DND-41 (cell line): Measurements from ENCODE around the gene SLC22A1.

Experiments used
- ATAC-seq: fragments of 200-7000 bp; cut with Tn5 transposase; 3 replicates; pipeline ENCODE4 v1.9.1; 2021; ENCODE audit warnings: low read depth; ENCODE audit not compliant: insufficient read depth
- DNase-seq: peaks from one replicate; pipeline ENCODE4 v3.0.0-alpha.2; 2020
- H2AFZ ChIP-seq: 2 replicates; pipeline ENCODE4 v1.6.0; 2012; ENCODE audit warnings: low read depth, low read length
- H3K27ac ChIP-seq: 2 replicates; pipeline ENCODE4 v1.5.1; 2012; ENCODE audit warnings: low read length, inconsistent platforms
- H3K27me3 ChIP-seq: fragments of 200-600 bp; sonication (generic); 2 replicates; pipeline ENCODE4 v1.6.0; 2012; ENCODE audit warnings: low read length, mild to moderate bottlenecking, inconsistent platforms; ENCODE audit not compliant: insufficient read depth, poor library complexity
- H3K36me3 ChIP-seq: 2 replicates; pipeline ENCODE4 v1.5.1; 2012; ENCODE audit warnings: low read length, inconsistent platforms; ENCODE audit not compliant: insufficient read depth
- H3K4me1 ChIP-seq: 2 replicates; pipeline ENCODE4 v1.5.1; 2012; ENCODE audit warnings: mild to moderate bottlenecking, low read length; ENCODE audit not compliant: insufficient read depth
- H3K4me2 ChIP-seq: 2 replicates; pipeline ENCODE4 v1.6.0; 2012; ENCODE audit warnings: mild to moderate bottlenecking, moderate library complexity, low read length, inconsistent platforms; ENCODE audit not compliant: insufficient read depth
- H3K4me3 ChIP-seq, 2 experiments: fragments of 200-600 bp in 1 of 2; shearing (Covaris generic) in 1 of 2; 2 replicates each; pipeline ENCODE4 v1.5.1; 2012 to 2016; ENCODE audit warnings: inconsistent platforms in 2 of 2, low read length in 2 of 2, mild to moderate bottlenecking in 2 of 2, low read depth in 1 of 2, moderate library complexity in 1 of 2
- H3K79me2 ChIP-seq: 2 replicates; pipeline ENCODE4 v1.6.0; 2012; ENCODE audit warnings: low read length, inconsistent platforms; ENCODE audit not compliant: insufficient read depth
- H3K9ac ChIP-seq: 2 replicates; pipeline ENCODE4 v1.6.0; 2012; ENCODE audit warnings: low read depth, mild to moderate bottlenecking, inconsistent platforms, low read length, moderate library complexity
- H3K9me3 ChIP-seq: 2 replicates; pipeline ENCODE4 v1.5.1; 2012; ENCODE audit warnings: low read length, moderate library complexity, mild to moderate bottlenecking, inconsistent platforms; ENCODE audit not compliant: insufficient read depth, severe bottlenecking
- H4K20me1 ChIP-seq: 2 replicates; pipeline ENCODE4 v1.6.0; 2012; ENCODE audit warnings: low read length; ENCODE audit not compliant: insufficient read depth
- EZH2 ChIP-seq: IDR thresholded peaks from 3 replicates; pipeline ENCODE4 v1.6.1; 2012; ENCODE audit warnings: borderline replicate concordance, low read depth, mild to moderate bottlenecking, moderate library complexity, low read length, inconsistent platforms; ENCODE audit not compliant: severe bottlenecking
- TF ChIP-seq, protein P1 (sequence below): IDR thresholded peaks from 2 replicates; pipeline ENCODE4 v1.5.1; 2012; ENCODE audit warnings: borderline replicate concordance, low read length, moderate library complexity, mild to moderate bottlenecking; ENCODE audit not compliant: poor library complexity, severe bottlenecking; ENCODE audit errors: extremely low read depth

SLC22A1 gene

DNA sequence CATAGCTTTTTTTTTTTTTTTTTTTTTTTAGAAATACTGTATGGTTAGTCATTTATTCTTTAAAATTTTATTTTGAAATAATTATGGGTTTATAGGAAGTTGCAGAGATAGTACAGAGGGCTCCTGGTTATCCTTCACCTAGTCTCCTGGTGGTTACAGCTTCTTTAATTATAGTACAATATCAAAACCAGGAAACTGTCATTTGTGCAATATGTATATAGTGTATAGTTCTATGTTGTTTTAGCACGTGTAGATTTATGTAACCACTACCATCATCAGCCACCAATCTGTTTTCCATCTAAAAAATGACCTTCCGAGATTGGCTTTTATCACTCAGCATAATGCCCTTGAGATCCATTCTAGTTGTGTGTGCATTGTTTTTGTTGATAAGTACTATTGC, 82.3 kb downstream of the SLC22A1 start:
- Histone ChIP-seq H2AFZ (no peak overlapping the region), H3K79me2 (no peaks in the 10 kb centered on the region), H3K4me3 (no peak overlapping the region), H3K4me1 (no peaks in the 10 kb centered on the region), H3K27me3 (no peaks in the 10 kb centered on the region), H3K4me2 (no peak overlapping the region), H3K9me3 (no peaks in the 10 kb centered on the region), H4K20me1 (no peaks in the 10 kb centered on the region), H3K36me3 (no peaks in the 10 kb centered on the region), H3K9ac (no peak overlapping the region), H3K27ac (no peak overlapping the region)
- no peak for DNase-seq
- TF ChIP-seq, protein P1, sequence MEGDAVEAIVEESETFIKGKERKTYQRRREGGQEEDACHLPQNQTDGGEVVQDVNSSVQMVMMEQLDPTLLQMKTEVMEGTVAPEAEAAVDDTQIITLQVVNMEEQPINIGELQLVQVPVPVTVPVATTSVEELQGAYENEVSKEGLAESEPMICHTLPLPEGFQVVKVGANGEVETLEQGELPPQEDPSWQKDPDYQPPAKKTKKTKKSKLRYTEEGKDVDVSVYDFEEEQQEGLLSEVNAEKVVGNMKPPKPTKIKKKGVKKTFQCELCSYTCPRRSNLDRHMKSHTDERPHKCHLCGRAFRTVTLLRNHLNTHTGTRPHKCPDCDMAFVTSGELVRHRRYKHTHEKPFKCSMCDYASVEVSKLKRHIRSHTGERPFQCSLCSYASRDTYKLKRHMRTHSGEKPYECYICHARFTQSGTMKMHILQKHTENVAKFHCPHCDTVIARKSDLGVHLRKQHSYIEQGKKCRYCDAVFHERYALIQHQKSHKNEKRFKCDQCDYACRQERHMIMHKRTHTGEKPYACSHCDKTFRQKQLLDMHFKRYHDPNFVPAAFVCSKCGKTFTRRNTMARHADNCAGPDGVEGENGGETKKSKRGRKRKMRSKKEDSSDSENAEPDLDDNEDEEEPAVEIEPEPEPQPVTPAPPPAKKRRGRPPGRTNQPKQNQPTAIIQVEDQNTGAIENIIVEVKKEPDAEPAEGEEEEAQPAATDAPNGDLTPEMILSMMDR, result no peak
- TF ChIP-seq EZH2, result no peak
- ATAC-seq, result no peak

- TF ChIP-seq, protein P1, result no peak
- TF ChIP-seq EZH2, result no peak
- no peak overlapping the region for H3K4me3 ChIP-seq
- no peak overlapping the region for H3K9ac ChIP-seq
- H3K9me3 ChIP-seq, result no peaks in the 10 kb centered on the region
- H3K27me3 ChIP-seq, result no peaks in the 10 kb centered on the region
- DNase-seq (no peak), ATAC-seq (no peak)
- no peaks in the 10 kb centered on the region for H3K4me1 ChIP-seq
- no peaks in the 10 kb centered on the region for H3K79me2 ChIP-seq
- H2AFZ ChIP-seq, result no peak overlapping the region
- no peak overlapping the region for H3K4me2 ChIP-seq
- H3K36me3 ChIP-seq, result no peaks in the 10 kb centered on the region
- no peak overlapping the region for H3K27ac ChIP-seq
- H4K20me1 ChIP-seq, result no peaks in the 10 kb centered on the region
Measured at GRCh38 chr6:160204710-160205109, 83.1 kb downstream of the SLC22A1 start.

GRCh38 chr6:160207618-160208017, 86.0 kb downstream of the SLC22A1 start:
- H3K36me3 ChIP-seq, result no peaks in the 10 kb centered on the region
- no peaks in the 10 kb centered on the region for H3K9me3 ChIP-seq
- no peak overlapping the region for H3K4me3 ChIP-seq
- no peaks in the 10 kb centered on the region for H3K27me3 ChIP-seq
- TF ChIP-seq, protein P1, result no peak
- no peak for TF ChIP-seq EZH2
- no peak overlapping the region for H3K27ac ChIP-seq
- H3K79me2 ChIP-seq, result no peaks in the 10 kb centered on the region
- no peaks in the 10 kb centered on the region for H3K4me1 ChIP-seq
- no peak overlapping the region for H3K4me2 ChIP-seq
- ATAC-seq, result no peak
- no peak overlapping the region for H2AFZ ChIP-seq
- DNase-seq, result no peak
- no peaks in the 10 kb centered on the region for H4K20me1 ChIP-seq
- H3K9ac ChIP-seq, result no peak overlapping the region
